NK-92 treated with Interleukin-12 subunit alpha and Interleukin-12 subunit beta, amount 100 ng/mL, for 24 hours (cell line): ENCODE measurements around the gene ATP5F1D.
"Not testable (repeated sequence)": the region's sequence is repeated elsewhere in the genome, so short reads cannot be mapped to it uniquely, and the experiment has no call there.

Source experiments
- DNase-seq: peaks from one replicate; lab custom pipeline; 2025; lab: John Stamatoyannopoulos, UW

ATP5F1D gene

DNA sequence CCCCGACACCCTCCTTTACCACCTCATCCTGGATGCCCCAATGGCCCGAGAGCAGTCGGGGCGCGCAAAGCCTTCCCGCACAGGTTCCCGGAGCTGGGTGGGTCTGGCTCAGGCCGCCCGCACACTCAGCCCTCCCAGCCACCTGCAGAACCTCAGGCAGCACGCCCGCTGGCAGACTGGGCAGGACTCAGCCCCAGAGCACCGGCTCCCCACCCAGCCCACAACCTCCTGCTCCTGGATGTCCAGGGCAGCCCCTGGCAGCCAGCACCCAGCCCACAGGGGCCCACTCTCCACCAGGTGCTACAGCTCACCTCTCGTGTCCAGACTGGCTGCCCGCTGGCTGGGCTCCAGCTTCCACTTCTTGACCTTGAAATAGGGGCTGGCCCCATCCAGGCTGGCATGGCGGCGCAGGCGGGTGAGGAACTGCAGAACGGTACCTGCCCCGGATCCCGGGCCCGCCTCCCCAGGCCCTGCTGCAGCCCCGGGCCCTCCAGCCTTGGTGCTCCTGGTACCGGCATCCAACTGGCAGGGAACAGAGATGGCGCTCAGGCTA is 8.4 kb upstream of the ATP5F1D start:
- no peak for DNase-seq

DNA sequence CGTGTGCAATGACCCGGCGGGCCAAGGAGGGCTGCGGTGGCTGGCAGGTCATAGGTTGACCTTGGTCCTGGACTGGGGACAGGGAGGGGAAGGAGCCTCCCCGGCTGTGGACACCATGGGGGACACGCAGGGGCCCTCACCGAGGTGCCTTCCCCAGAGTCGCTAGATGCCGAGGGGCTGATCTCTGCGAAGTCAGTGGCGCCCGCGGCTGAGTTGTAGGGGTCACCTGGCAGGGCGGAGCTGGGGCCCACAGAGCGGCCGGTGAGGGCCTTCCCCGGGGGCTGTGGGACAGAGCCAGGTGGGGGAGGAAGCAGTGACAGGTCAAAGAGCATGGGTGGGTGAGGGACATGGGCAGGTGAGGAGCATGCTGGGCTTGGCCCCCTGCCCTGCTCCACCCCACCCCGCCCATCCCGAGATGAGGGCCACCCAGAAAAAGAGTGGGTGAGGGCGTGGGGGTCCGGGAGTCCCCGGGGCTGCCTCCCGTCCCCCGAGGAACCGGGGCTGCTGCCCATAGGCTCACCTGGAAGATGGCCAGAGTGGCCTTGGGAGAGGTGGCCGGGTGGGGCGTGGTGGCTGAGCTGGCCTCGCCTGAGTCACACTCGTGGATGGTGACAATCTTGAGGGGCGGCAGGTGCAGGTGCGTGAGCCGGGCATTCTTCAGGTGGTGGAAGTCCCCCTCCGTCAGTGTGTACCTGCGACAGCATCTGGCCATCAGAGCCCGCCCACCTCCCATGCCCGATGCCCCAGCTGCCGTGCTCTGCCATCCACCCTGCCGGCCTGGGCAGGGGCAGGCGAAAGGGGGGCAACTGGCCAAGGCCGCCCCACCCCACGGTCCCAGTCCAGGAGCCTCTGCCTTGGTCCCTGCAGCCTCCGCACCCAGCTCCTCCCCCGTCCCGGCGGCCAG is 7.2 kb upstream of the ATP5F1D start:
- DNase-seq = no peak

GRCh38 chr19:1234955-1235380 is 6.6 kb upstream of the ATP5F1D start:
- no peak for DNase-seq

DNA sequence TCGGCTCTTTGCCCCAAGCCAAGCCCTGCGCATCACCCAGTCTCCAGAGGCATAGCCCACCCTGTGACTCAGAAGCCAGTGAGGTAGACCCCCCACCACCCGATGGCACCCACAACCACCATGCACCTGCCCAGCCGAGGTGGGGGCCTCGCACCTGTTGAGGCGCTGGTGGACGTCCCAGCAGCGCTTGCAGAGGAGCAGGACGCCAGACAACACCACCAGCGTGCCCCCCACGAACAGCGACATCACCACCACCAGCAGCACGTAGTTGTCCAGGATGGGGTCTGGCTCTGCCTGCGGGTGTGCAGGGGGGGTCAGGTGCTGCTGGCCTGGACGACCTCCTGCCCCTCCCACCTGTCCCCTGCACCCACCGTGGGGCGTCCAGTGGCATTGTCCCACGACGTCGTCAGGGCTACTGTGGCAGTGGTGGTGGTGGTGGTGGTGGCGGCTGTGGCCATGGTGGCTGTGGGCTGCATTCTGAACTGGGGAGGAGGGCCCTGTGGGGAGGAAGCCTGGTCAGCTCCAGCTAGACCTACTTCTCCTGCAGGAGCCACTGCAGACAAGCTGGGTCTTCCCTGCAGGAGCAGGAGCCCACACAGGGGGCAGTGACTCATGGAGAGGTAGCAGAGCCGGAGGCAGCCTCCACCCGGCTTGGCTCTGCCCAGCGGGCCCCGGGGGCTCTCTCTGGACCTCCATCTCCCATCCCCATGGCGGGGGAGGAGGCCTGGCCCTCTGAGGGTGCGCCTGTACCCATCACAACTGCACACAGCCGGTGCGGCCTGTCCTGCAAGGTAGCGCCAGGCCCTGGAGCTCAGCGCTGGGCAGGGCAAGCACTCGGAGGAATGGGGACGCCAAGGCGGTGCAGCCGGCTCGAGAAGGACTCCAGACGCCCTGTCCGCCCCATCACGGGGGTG is 5.7 kb upstream of the ATP5F1D start:
- no peak for DNase-seq

GRCh38 chr19:1236576-1236975 is 5.0 kb upstream of the ATP5F1D start:
- DNase-seq = no peak

DNA sequence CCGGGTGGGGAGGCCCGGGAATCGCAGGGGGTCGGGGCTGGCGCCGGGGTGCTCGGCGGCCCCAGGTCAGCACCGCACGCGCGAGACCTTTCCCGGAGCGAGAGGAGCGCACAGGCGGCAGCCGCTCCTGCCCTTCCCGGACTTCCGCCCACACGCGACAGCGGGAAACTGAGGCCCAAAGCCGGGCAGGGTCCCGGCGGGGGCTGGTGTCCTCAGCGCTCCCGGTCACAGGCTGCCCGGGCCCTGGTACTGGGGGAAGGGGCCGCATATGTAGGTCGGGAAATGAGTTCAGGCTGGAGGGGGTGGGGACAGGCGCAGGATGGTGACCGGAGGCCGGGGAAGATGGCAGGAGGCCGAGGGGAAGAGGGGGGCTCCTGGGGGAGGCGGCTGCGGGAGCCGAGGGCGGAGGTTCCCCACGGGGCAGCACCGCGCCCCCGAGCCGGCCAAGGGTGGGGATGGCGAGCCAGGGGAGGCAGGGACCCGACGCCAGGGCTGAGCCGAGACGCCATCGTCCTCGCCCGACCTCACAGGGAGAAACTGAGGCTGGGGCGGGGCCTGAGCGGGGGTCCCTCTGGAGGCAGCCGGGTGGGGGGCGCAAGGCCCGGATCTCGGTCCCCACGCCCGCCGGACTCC is 4.4 kb upstream of the ATP5F1D start:
- DNase-seq = no peak

GRCh38 chr19:1237754-1238368 is 3.7 kb upstream of the ATP5F1D start, which contains the start of gene CBARP:
Gene CBARP (minus strand): TSS chr19:1238005. CDS start chr19:1236100, 1,905 bp downstream.
- DNase-seq = no peak

DNA sequence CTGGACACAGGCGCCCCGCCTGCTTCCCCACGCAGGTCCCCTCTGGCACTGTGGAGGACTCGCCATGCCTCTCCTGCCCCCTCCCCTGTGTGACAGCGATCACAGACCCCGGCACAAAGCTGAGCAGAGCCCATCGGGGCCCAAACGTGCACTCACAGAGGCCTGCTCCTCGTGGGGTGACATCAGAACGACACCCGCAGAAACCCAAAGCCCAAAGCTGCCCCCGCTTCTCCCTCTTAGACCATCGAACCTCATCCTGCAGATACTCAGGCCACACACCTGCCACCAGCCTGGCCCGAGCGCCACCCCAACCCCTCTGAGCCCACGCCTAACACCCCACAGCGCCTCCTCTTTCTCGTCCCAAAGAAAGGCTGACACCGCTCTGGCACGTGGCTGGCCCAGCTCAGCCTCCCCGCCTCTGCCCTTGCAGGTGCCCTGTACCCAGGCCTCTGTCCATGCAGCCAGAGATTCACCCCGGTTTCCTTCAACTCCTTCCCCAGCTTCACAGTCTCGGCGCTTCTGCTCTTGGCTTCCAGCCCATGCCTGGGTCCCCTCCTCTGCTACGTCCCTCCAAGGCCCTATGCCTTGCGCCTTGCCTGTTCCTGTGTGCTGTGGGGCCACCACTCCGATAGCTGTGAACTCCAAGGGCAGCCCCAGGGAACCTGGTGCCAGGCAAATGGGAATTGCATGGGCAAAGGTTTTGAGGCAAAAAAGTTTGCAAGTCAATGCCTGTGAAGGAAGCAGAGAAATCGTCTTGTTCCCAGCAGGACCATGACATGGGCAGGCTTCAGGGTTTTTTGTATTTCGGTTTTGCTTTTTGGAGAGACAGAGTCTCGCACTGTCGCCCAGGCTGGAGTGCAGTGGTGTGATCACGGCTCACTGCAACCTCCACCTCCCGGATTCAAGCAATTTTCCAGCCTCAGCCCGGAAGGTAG is 2.9 kb upstream of the ATP5F1D start:
- DNase-seq = no peak

GRCh38 chr19:1239420-1239795 is 2.1 kb upstream of the ATP5F1D start:
- DNase-seq = no peak

- peak; percentile 92 for DNase-seq
These were observed 1.5 kb upstream of the ATP5F1D start for GRCh38 chr19:1239796-1240737.

GRCh38 chr19:1240925-1241324 is 626 bp upstream of the ATP5F1D start:
- DNase-seq = no peak

GRCh38 chr19:1243768-1244692 is 2.5 kb downstream of the ATP5F1D start:
- peak; percentile 69 for DNase-seq

DNA sequence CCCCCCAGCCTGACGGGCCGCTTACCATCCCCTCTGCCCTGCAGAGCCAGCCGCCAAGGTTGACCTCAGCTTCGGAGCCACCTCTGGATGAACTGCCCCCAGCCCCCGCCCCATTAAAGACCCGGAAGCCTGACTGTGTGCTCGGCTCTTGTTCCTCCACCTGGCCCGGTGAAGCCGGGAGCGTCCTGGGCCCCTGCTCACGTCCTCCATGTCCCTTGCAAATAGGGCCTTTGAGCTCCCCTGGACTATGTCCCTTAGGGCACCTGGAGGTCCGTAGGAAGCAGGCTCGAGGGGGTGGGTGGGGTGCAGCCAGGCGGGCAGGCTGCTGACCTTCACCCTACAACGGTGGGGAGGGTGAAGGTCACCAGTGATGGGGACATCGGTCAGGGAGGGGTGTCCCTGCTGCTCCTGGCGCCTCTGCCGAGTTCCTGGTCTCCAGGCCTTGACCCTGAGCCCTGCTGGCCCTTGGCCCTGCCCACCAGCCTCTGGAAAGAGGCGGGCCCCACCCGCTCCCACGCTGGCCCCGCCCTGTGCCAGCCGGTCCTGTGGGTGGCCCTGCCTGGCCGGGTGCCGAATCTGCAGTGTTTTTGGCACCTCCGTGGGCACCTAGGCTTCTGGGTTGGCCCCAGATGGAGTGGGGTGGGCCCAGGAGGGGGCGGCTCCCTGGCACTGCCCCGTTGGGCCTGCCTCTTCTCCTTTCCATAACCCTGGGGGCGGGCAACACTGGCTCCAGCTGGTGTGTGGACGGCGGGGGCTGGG is 3.3 kb downstream of the ATP5F1D start:
- DNase-seq = no peak

- no peak for DNase-seq
These were observed 4.1 kb downstream of the ATP5F1D start for GRCh38 chr19:1245494-1246264.

DNA sequence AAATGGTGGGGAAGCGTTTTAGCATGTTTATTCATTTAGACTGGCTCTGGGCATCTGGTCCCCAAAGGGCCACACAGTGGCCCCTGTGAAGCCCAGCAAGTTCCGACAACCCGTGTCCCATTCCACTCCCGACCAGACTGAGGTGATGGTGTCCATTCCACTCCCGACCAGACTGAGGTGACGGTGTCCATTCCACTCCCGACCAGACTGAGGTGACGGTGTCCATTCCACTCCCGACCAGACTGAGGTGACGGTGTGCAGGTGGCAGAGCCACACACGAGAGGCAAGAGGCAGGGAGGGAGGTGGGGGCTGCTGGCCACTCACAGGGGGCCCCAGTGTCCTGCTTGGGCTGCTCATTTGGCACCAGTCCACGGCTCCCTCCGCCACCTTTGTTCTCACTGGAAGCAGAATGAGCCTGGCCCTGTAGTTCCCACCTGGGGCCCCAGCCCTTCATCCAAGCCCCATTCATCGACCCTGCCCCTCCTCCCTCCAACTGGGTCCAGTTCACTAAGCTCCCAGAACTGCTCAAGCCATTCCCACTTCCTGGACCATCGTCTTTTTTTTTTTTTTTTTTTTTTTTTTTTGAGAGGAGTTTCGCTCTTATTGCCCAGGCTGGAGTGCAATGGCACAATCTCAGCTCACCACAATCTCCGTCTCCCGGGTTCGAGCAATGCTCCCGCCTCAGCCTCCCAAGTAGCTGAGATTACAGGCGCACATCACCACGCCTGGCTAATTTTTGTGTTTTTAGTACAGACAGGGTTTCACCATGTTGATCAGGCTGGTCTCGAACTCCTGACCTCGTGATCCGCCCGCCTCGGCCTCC is 4.9 kb downstream of the ATP5F1D start:
- DNase-seq = not testable (repeated sequence)

- DNase-seq = no peak
These were observed 6.2 kb downstream of the ATP5F1D start for GRCh38 chr19:1247748-1248138.
